ENCODE data around the gene TXNRD2. TPM values are rescaled to one million over a fixed set of nuclear protein-coding genes. Genes with fewer than 3 reads are reported as not detected.
"Not testable (repeated sequence)": the region's sequence is repeated elsewhere in the genome, so short reads cannot be mapped to it uniquely, and the experiment has no call there.

TXNRD2 gene
- total and polyA plus RNA-seq, 2 of the 4 experiments (the other 2 are of a cell fraction), result 15.6 to 25.7 TPM

DNA sequence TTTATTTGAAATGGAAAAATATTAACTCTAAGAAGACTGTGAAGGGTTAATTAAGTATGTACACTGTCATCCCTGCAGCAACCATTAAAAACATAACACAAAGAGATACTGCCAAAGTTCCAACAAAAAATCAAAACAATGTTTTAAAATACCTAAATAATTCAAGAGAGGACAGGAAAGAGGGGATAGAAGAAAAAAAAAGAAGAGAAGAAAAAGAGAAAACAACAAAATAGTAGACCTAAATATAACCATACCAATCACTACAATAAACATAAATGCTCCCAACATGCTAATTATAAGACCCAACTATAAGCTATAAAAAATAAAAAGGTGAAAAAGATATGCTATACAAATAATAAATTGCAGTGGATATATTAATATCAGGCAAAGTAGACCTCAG, 107.0 kb downstream of the TXNRD2 start:
- H2AFZ ChIP-seq (replicated peaks; ENCODE audit: low read length, poor library complexity), result no peak overlapping the region
- H3K27ac ChIP-seq (ENCODE audit: insufficient read depth, low read length), result no peak overlapping the region
- dilution Hi-C loops (cut with HindIII; ENCODE audit: low sequenced_read_pairs, unreplicated experiment) (no loop called here), intact Hi-C loops (cut with micrococcal nuclease) (no loop called here), in situ Hi-C loops (cut with MboI; ENCODE audit: low sequenced_read_pairs) (no loop called here)
- H3K27me3 ChIP-seq (ENCODE audit: control insufficient read depth, insufficient read depth, low read length), result no peaks in the 10 kb centered on the region
- no peaks in the 10 kb centered on the region; the same call in 1 of the 2 replicates for H3K9me1 ChIP-seq (ENCODE audit: insufficient read depth, low read length)
- no peak overlapping the region for H4K8ac ChIP-seq (ENCODE audit: low read depth in 2 of 2, low read length in 2 of 2)
- CTCF ChIA-PET, result interaction anchor here (0.6 kb wide), 1 partner anchor 181 kb away, joined by 3 read pairs; no protein-coding TSS in a partner anchor
- no peak overlapping the region for H2BK120ac ChIP-seq (ENCODE audit: low read depth, low read length)
- H3K14ac ChIP-seq (replicated peaks; ENCODE audit: low read depth, low read length), result no peak overlapping the region
- peaks cover 0 to 5% of the 10 kb centered on the region in 2 experiments; a peak in 2 of 4 replicates for H3K79me1 ChIP-seq (ENCODE audit: low read depth in 1 of 2, low read length in 2 of 2)
- no peak overlapping the region for H3K4me2 ChIP-seq (ENCODE audit: low read depth, low read length)
- H3K18ac ChIP-seq (ENCODE audit: low read depth, low read length), result no peak overlapping the region
- no peak overlapping the region for H2AK5ac ChIP-seq (ENCODE audit: low read depth, low read length)
- H3K36me3 ChIP-seq (ENCODE audit: control insufficient read depth, insufficient read depth, low read length), result no peaks in the 10 kb centered on the region
- H3K4me3 ChIP-seq (ENCODE audit: insufficient read depth, low read depth, low read length), result no peak overlapping the region
- no TSS peak for BruUV-seq (replicated peaks)
- no peak overlapping the region for H4K5ac ChIP-seq (ENCODE audit: low read depth, low read length)
- H2AK9ac ChIP-seq (replicated peaks; ENCODE audit: low read depth, low read length, poor library complexity), result no peak overlapping the region
- no peaks in the 10 kb centered on the region for H3K4me1 ChIP-seq (ENCODE audit: control insufficient read depth, insufficient read depth, low read length)
- H3K4ac ChIP-seq (ENCODE audit: low read depth, low read length), result no peak overlapping the region
- no peak overlapping the region for H2BK15ac ChIP-seq (ENCODE audit: low read depth, low read length)
- H4K20me1 ChIP-seq (ENCODE audit: insufficient read depth, low read length), result no peaks in the 10 kb centered on the region
- no peak for ATAC-seq (ENCODE audit: low read depth)
- H4K91ac ChIP-seq (ENCODE audit: insufficient read depth, low read depth, low read length), result no peak overlapping the region
- no peaks in the 10 kb centered on the region for H3K9me3 ChIP-seq (ENCODE audit: control insufficient read depth, insufficient read depth, low read length)
- H3K9ac ChIP-seq (ENCODE audit: low read depth, low read length), result no peak overlapping the region
- no peak for DNase-seq
- TF ChIP-seq POLR2A (IDR thresholded peaks at IDR 0.05; ENCODE audit: low read depth, low read length) (no peak), CEBPB (IDR thresholded peaks at IDR 0.05; ENCODE audit: low read depth, low read length) (no peak), RFX5 (IDR thresholded peaks at IDR 0.05; ENCODE audit: low read depth, low read length) (no peak), FOS (IDR thresholded peaks at IDR 0.05; ENCODE audit: low read depth, low read length) (no peak), RCOR1 (IDR thresholded peaks at IDR 0.05; ENCODE audit: insufficient replicate concordance, low read length) (no peak), MXI1 (IDR thresholded peaks at IDR 0.05; ENCODE audit: borderline replicate concordance, low read depth, low read length) (no peak), BHLHE40 (IDR thresholded peaks at IDR 0.05; ENCODE audit: low read depth, low read length) (no peak)
- TF ChIP-seq, protein P1, sequence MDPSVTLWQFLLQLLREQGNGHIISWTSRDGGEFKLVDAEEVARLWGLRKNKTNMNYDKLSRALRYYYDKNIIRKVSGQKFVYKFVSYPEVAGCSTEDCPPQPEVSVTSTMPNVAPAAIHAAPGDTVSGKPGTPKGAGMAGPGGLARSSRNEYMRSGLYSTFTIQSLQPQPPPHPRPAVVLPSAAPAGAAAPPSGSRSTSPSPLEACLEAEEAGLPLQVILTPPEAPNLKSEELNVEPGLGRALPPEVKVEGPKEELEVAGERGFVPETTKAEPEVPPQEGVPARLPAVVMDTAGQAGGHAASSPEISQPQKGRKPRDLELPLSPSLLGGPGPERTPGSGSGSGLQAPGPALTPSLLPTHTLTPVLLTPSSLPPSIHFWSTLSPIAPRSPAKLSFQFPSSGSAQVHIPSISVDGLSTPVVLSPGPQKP (IDR thresholded peaks at IDR 0.05; ENCODE audit: borderline replicate concordance, low read depth, low read length), result no peak
- H2BK20ac ChIP-seq (ENCODE audit: low read depth, low read length), result no peak overlapping the region
- no peak overlapping the region for H2BK5ac ChIP-seq (ENCODE audit: low read depth, low read length, poor library complexity, severe bottlenecking)
- no peak overlapping the region for H3K23ac ChIP-seq (ENCODE audit: low read depth, low read length)
- POLR2A ChIA-PET (ENCODE audit: unreplicated experiment), result no interaction called here
- no peak overlapping the region for H3K56ac ChIP-seq (ENCODE audit: extremely low read depth, insufficient read depth, low read length)

DNA sequence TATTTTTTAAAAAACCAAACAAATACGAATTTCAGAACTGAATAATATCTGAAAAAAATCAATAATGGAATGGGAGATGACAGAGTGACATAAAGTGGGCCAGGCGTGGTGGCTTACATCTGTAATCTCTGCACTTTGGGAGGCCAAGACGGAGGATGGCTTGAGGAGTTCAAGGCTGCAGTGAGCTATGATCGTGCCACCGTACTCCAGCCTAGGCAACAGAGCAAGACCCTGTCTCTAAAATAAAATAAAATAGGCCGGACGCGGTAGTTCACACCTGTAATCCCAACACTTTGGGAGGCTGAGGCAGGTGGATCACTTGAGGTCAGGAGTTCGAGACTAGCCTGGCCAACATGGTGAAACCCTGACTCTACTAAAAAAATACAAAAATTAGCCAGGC, 108.3 kb downstream of the TXNRD2 start:
- H3K4me2 ChIP-seq (ENCODE audit: low read depth, low read length); H4K20me1 ChIP-seq (ENCODE audit: insufficient read depth, low read length); H3K9me1 ChIP-seq (ENCODE audit: insufficient read depth, low read length); H4K91ac ChIP-seq (ENCODE audit: insufficient read depth, low read depth, low read length); H2BK15ac ChIP-seq (ENCODE audit: low read depth, low read length); POLR2A ChIA-PET (ENCODE audit: unreplicated experiment); H2BK20ac ChIP-seq (ENCODE audit: low read depth, low read length); H3K27me3 ChIP-seq (ENCODE audit: control insufficient read depth, insufficient read depth, low read length); H2AK5ac ChIP-seq (ENCODE audit: low read depth, low read length); H3K56ac ChIP-seq (ENCODE audit: extremely low read depth, insufficient read depth, low read length); H4K8ac ChIP-seq (ENCODE audit: low read depth in 2 of 2, low read length in 2 of 2); H3K4ac ChIP-seq (ENCODE audit: low read depth, low read length); H3K9ac ChIP-seq (ENCODE audit: low read depth, low read length); CTCF ChIA-PET; H3K27ac ChIP-seq (ENCODE audit: insufficient read depth, low read length); H2AFZ ChIP-seq (replicated peaks; ENCODE audit: low read length, poor library complexity); H2BK120ac ChIP-seq (ENCODE audit: low read depth, low read length); H3K79me1 ChIP-seq (ENCODE audit: low read depth in 1 of 2, low read length in 2 of 2); H3K36me3 ChIP-seq (ENCODE audit: control insufficient read depth, insufficient read depth, low read length); BruUV-seq (replicated peaks); H3K4me1 ChIP-seq (ENCODE audit: control insufficient read depth, insufficient read depth, low read length); intact Hi-C loops (cut with micrococcal nuclease); H3K23ac ChIP-seq (ENCODE audit: low read depth, low read length); H4K5ac ChIP-seq (ENCODE audit: low read depth, low read length); H2AK9ac ChIP-seq (replicated peaks; ENCODE audit: low read depth, low read length, poor library complexity); H3K18ac ChIP-seq (ENCODE audit: low read depth, low read length); H3K4me3 ChIP-seq (ENCODE audit: insufficient read depth, low read depth, low read length); dilution Hi-C loops (cut with HindIII; ENCODE audit: low sequenced_read_pairs, unreplicated experiment); DNase-seq; H2BK5ac ChIP-seq (ENCODE audit: low read depth, low read length, poor library complexity, severe bottlenecking); H3K14ac ChIP-seq (replicated peaks; ENCODE audit: low read depth, low read length); H3K9me3 ChIP-seq (ENCODE audit: control insufficient read depth, insufficient read depth, low read length); ATAC-seq (ENCODE audit: low read depth); in situ Hi-C loops (cut with MboI; ENCODE audit: low sequenced_read_pairs): not testable (repeated sequence)
- WGBS, 2 experiments (ENCODE audit: extremely low coverage in 2 of 2, insufficient read length in 1 of 2), result no CpG with 5 or more reads among the region's 9 CpGs

Measured in IMR-90 (cell line).